ENCODE results near the gene PNN. TPM values are rescaled to one million over a fixed set of nuclear protein-coding genes. Genes with fewer than 3 reads are reported as not detected.
"Not testable (repeated sequence)": the region's sequence is repeated elsewhere in the genome, so short reads cannot be mapped to it uniquely, and the experiment has no call there.

The PNN gene
- total RNA-seq, 2 experiments from 2014 or later, result 105 TPM

- H3K9me3 Mint-ChIP-seq, result no peaks in the 10 kb centered on the region
- ATAC-seq (ENCODE audit: low read depth) (no peak), DNase-seq (no peak)
- POLR2A ChIA-PET, result interaction anchor here (1.0 to 1.6 kb wide), 5 partner anchors 10 to 45 kb away, joined by 3 to 6 read pairs (median 4); partner anchors contain the start of genes PNN and TRAPPC6B
- H3K36me3 Mint-ChIP-seq, result peaks cover 31% of the 10 kb centered on the region
- no peaks in the 10 kb centered on the region for H3K27me3 Mint-ChIP-seq
- no peak overlapping the region for H3K4me3 Mint-ChIP-seq
- H3K4me1 Mint-ChIP-seq, result peaks cover 13% of the 10 kb centered on the region
- H3K27ac Mint-ChIP-seq, result no peak overlapping the region
Observed at GRCh38 chr14:39184628-39185255, 9.7 kb downstream of the PNN start.

- POLR2A ChIA-PET, result interaction anchor here (1.0 to 1.6 kb wide), 5 partner anchors 10 to 44 kb away, joined by 3 to 6 read pairs (median 4); partner anchors contain the start of genes PNN and TRAPPC6B
- H3K27ac Mint-ChIP-seq, result no peak overlapping the region
- H3K4me1 Mint-ChIP-seq, result peaks cover 11% of the 10 kb centered on the region
- no peaks in the 10 kb centered on the region for H3K9me3 Mint-ChIP-seq
- no peak overlapping the region for H3K4me3 Mint-ChIP-seq
- no peaks in the 10 kb centered on the region for H3K27me3 Mint-ChIP-seq
- H3K36me3 Mint-ChIP-seq, result peaks cover 29% of the 10 kb centered on the region
- DNase-seq (no peak), ATAC-seq (ENCODE audit: low read depth) (no peak)
Observed at GRCh38 chr14:39185256-39186049, 10.4 kb downstream of the PNN start.

GRCh38 chr14:39186941-39187525, 12.0 kb downstream of the PNN start:
- Mint-ChIP-seq H3K27me3 (no peaks in the 10 kb centered on the region), H3K4me1 (peaks cover 11% of the 10 kb centered on the region), H3K4me3 (no peak overlapping the region), H3K9me3 (no peaks in the 10 kb centered on the region), H3K27ac (no peak overlapping the region), H3K36me3 (peaks cover 29% of the 10 kb centered on the region)
- DNase-seq (no peak), ATAC-seq (ENCODE audit: low read depth) (no peak)
- POLR2A ChIA-PET, result interaction anchor here (0.9 kb wide), 1 partner anchor 15 kb away, joined by 3 read pairs; no protein-coding TSS in a partner anchor

- H3K36me3 Mint-ChIP-seq, result peaks cover 24% of the 10 kb centered on the region
- POLR2A ChIA-PET, result interaction anchor here (0.6 to 1.2 kb wide), 3 partner anchors 14 to 21 kb away, joined by 3 read pairs; no protein-coding TSS in a partner anchor
- H3K4me1 Mint-ChIP-seq, result peaks cover 21% of the 10 kb centered on the region
- H3K9me3 Mint-ChIP-seq, result peaks cover 5% of the 10 kb centered on the region
- no peak for DNase-seq
- no peak overlapping the region for H3K4me3 Mint-ChIP-seq
- no peaks in the 10 kb centered on the region for H3K27me3 Mint-ChIP-seq
- peak overlapping the region; percentile 1 for H3K27ac Mint-ChIP-seq
- ATAC-seq (ENCODE audit: low read depth), result no peak
Observed at GRCh38 chr14:39203659-39204606, 28.9 kb downstream of the PNN start.

- H3K4me3 Mint-ChIP-seq, result peak overlapping the region; percentile 56
- peaks cover 24% of the 10 kb centered on the region for H3K36me3 Mint-ChIP-seq
- not testable (repeated sequence) for ATAC-seq (ENCODE audit: low read depth); DNase-seq; H3K27me3 Mint-ChIP-seq; H3K9me3 Mint-ChIP-seq
- H3K4me1 Mint-ChIP-seq, result peaks cover 21% of the 10 kb centered on the region
- POLR2A ChIA-PET, result interaction anchor here (0.9 to 1.0 kb wide), 3 partner anchors 22 to 224 kb away, joined by 3 to 4 read pairs (median 3); partner anchors contain the start of genes FBXO33 and PNN
- H3K27ac Mint-ChIP-seq, result peak overlapping the region; percentile 86
Observed at GRCh38 chr14:39207430-39207829, 32.4 kb downstream of the PNN start.

GRCh38 chr14:39211109-39211741, 36.2 kb downstream of the PNN start:
- no peak overlapping the region for H3K4me3 Mint-ChIP-seq
- no peaks in the 10 kb centered on the region for H3K27me3 Mint-ChIP-seq
- peaks cover 1% of the 10 kb centered on the region for H3K9me3 Mint-ChIP-seq
- no peak for DNase-seq
- H3K4me1 Mint-ChIP-seq, result peaks cover 15% of the 10 kb centered on the region
- H3K27ac Mint-ChIP-seq, result no peak overlapping the region
- no peak for ATAC-seq (ENCODE audit: low read depth)
- H3K36me3 Mint-ChIP-seq, result peaks cover 16% of the 10 kb centered on the region
- POLR2A ChIA-PET, result no interaction called here

GRCh38 chr14:39212034-39212433, 37.0 kb downstream of the PNN start:
- POLR2A ChIA-PET, result interaction anchor here (1.2 kb wide), 1 partner anchor 27 kb away, joined by 3 read pairs; no protein-coding TSS in a partner anchor
- Mint-ChIP-seq H3K4me3 (no peak overlapping the region), H3K36me3 (peaks cover 8% of the 10 kb centered on the region), H3K4me1 (peaks cover 10% of the 10 kb centered on the region), H3K27ac (no peak overlapping the region), H3K27me3 (no peaks in the 10 kb centered on the region), H3K9me3 (peaks cover 1% of the 10 kb centered on the region)
- DNase-seq, result no peak
- no peak for ATAC-seq (ENCODE audit: low read depth)

DNA sequence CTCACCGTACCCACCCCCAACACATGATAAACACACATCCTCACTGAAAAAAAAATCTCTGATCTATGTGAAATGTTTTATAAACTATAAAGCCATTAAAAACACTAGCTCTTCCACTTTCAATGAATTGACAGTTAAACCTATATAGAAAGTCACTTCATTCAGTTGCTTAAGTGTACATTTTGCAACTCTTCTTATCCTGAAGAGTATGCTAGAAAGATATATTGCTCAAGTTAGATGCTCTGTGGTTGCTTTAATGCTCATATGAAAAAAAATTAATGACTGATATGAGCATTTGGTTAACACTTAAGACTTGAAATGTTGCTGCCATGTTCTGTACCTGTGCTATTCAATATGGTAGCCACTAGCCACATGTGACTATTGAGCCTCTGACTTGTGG, 37.6 kb downstream of the PNN start:
- POLR2A ChIA-PET, result interaction anchor here (1.2 kb wide), 1 partner anchor 28 kb away, joined by 3 read pairs; no protein-coding TSS in a partner anchor

GRCh38 chr14:39217214-39217879, 42.3 kb downstream of the PNN start:
- peaks cover 2% of the 10 kb centered on the region for H3K9me3 Mint-ChIP-seq
- H3K27ac Mint-ChIP-seq, result no peak overlapping the region
- no peaks in the 10 kb centered on the region for H3K27me3 Mint-ChIP-seq
- H3K36me3 Mint-ChIP-seq, result peaks cover 7% of the 10 kb centered on the region
- DNase-seq (no peak), ATAC-seq (ENCODE audit: low read depth) (no peak)
- no peak overlapping the region for H3K4me3 Mint-ChIP-seq
- H3K4me1 Mint-ChIP-seq, result peaks cover 15% of the 10 kb centered on the region
- POLR2A ChIA-PET, result no interaction called here

More for the DNA sequence above, 37.6 kb downstream of the PNN start:
- Mint-ChIP-seq H3K27me3 (no peaks in the 10 kb centered on the region), H3K36me3 (peaks cover 5% of the 10 kb centered on the region), H3K27ac (no peak overlapping the region), H3K4me1 (peaks cover 9% of the 10 kb centered on the region), H3K9me3 (no peaks in the 10 kb centered on the region), H3K4me3 (no peak overlapping the region)
- DNase-seq (no peak), ATAC-seq (ENCODE audit: low read depth) (no peak)

DNA sequence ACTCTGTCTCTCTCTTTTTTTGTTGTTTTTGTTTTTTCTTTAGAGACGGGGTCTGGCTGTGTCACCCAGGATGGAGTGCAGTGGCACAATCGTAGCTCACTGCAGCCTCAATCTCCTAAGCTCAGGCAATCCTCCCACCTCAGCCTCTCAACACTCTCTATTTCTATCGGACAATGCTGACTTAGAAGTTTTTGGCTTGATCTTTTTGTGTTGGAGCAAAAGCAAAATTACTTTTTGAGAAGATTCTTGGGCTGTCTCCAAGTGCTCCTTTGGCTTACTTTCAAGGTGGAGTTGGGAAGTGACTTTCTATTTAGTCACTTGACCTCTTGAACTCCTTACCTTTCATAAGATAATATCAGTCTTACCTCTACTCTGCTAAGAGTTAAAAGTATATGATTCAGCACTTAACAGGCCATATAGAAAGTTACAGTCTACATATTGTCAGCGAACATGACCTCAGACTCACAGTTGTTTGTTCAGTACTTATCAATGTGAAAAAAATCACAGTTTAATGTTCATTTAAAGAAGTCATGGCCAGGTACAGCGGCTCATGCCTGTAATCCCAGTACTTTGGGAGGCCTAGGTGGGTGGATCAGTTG, 43.2 kb downstream of the PNN start:
- POLR2A ChIA-PET, result interaction anchor here (0.6 kb wide), 1 partner anchor 31 kb away, joined by 6 read pairs; no protein-coding TSS in a partner anchor
- peaks cover 15% of the 10 kb centered on the region for H3K4me1 Mint-ChIP-seq
- no peak for DNase-seq
- ATAC-seq (ENCODE audit: low read depth), result no peak
- H3K27me3 Mint-ChIP-seq, result no peaks in the 10 kb centered on the region
- H3K36me3 Mint-ChIP-seq, result peaks cover 4% of the 10 kb centered on the region
- H3K27ac Mint-ChIP-seq, result no peak overlapping the region
- H3K4me3 Mint-ChIP-seq, result no peak overlapping the region
- peaks cover 2% of the 10 kb centered on the region for H3K9me3 Mint-ChIP-seq

GRCh38 chr14:39219075-39219499, 44.0 kb downstream of the PNN start:
- POLR2A ChIA-PET, result no interaction called here
- no peak overlapping the region for H3K27ac Mint-ChIP-seq

More at GRCh38 chr14:39219075-39219499, 44.0 kb downstream of the PNN start:
- no peak overlapping the region for H3K4me3 Mint-ChIP-seq
- H3K4me1 Mint-ChIP-seq, result peaks cover 15% of the 10 kb centered on the region
- DNase-seq, result no peak
- peaks cover 2% of the 10 kb centered on the region for H3K9me3 Mint-ChIP-seq
- H3K27me3 Mint-ChIP-seq, result no peaks in the 10 kb centered on the region
- no peak for ATAC-seq (ENCODE audit: low read depth)
- H3K36me3 Mint-ChIP-seq, result peaks cover 4% of the 10 kb centered on the region
